GM23248 (cell line): Measurements from ENCODE around the gene MRPL36.

Experiments used
- EZH2 ChIP-seq: fragments of 200-600 bp; sonication (generic); IDR thresholded peaks from 2 replicates; pipeline ENCODE4 v1.6.1; 2018; ENCODE audit warnings: antibody characterized with exemption, mild to moderate bottlenecking; ENCODE audit not compliant: insufficient read depth, poor library complexity, severe bottlenecking
- EZH2phosphoT487 ChIP-seq: fragments of 200-600 bp; sonication (generic); IDR thresholded peaks from 2 replicates; pipeline ENCODE4 v1.6.1; 2018; ENCODE audit warnings: antibody characterized with exemption, moderate library complexity, mild to moderate bottlenecking, low read depth; ENCODE audit not compliant: insufficient read depth

- TF ChIP-seq EZH2 (no peak), EZH2phosphoT487 (no peak)
These were observed 9.7 kb downstream of the MRPL36 start for GRCh38 chr5:1789834-1790471.
